Ureter (tissue), 1 donor: ENCODE results near the gene DPEP1. TPM values are rescaled to one million over a fixed set of nuclear protein-coding genes. Genes with fewer than 3 reads are reported as not detected.

Experiments used
- DNase-seq: peaks from one replicate; pipeline ENCODE4 v3.0.0-alpha.2; 2020; ENCODE audit warnings: low spot score
- total RNA-seq: library from RNA; stranded (reverse); gene quantifications from one replicate; pipeline ENCODE4 v1.2.4, GENCODE V29; 2023
- donor health status: DM: yes; HTN: yes; CAD: no.

The DPEP1 gene
- total RNA-seq, 1 donor from 2014 or later: 0.75 TPM

- DNase-seq: peak; percentile 92
Observed at GRCh38 chr16:89686520-89687091, 73.2 kb downstream of the DPEP1 start, which contains the start of gene CDK10. Gene CDK10 (plus strand): TSS chr16:89686689. CDS start chr16:89686711, 22 bp downstream.

- no peak for DNase-seq
Observed at GRCh38 chr16:89687092-89687940, 73.9 kb downstream of the DPEP1 start.

Other genes with a start within 250 kb of the DPEP1 start
- gene ANKRD11, start 123.1 kb upstream of the DPEP1 start, total RNA-seq: 258 TPM
- gene SPG7, start 105.2 kb upstream of the DPEP1 start, total RNA-seq: 132 TPM
- 2,389 TPM for gene RPL13, start 53.0 kb upstream of the DPEP1 start, total RNA-seq
- gene CPNE7, start 37.9 kb upstream of the DPEP1 start, total RNA-seq: 16.2 TPM
- gene CHMP1A, start 44.1 kb downstream of the DPEP1 start, total RNA-seq: 84.7 TPM
- gene SPATA33, start 44.2 kb downstream of the DPEP1 start, total RNA-seq: 7.4 TPM
- gene CDK10, start 73.0 kb downstream of the DPEP1 start, total RNA-seq: 89.8 TPM
- 7.7 TPM for gene SPATA2L, start 88.1 kb downstream of the DPEP1 start, total RNA-seq
- gene VPS9D1, start 107.3 kb downstream of the DPEP1 start, total RNA-seq: 17.7 TPM
- gene ZNF276, start 107.9 kb downstream of the DPEP1 start, total RNA-seq: 44.1 TPM
- 8.1 TPM for gene FANCA, start 203.0 kb downstream of the DPEP1 start, total RNA-seq
- 41.6 TPM for gene SPIRE2, start 214.8 kb downstream of the DPEP1 start, total RNA-seq